ENCODE data around the gene UAP1L1.

UAP1L1 gene

GRCh38 chr9:137039611-137040366, 37.5 kb upstream of the UAP1L1 start:
- TF ChIP-seq CTCF (IDR thresholded peaks at IDR 0.05; ENCODE audit: low read depth, low read length) (no peak), MYC (IDR thresholded peaks at IDR 0.05; ENCODE audit: low read depth, low read length) (no peak), MAX (IDR thresholded peaks at IDR 0.05; ENCODE audit: low read depth, low read length) (no peak), POLR2A (IDR thresholded peaks at IDR 0.05; ENCODE audit: extremely low read depth, insufficient read length) (no peak)
- H3K4me3 ChIP-seq (ENCODE audit: low read depth, low read length), result no peak overlapping the region

GRCh38 chr9:137040568-137040967, 36.7 kb upstream of the UAP1L1 start:
- TF ChIP-seq MYC (IDR thresholded peaks at IDR 0.05; ENCODE audit: low read depth, low read length), result no peak
- TF ChIP-seq CTCF (IDR thresholded peaks at IDR 0.05; ENCODE audit: low read depth, low read length), result no peak
- no peak for TF ChIP-seq POLR2A (IDR thresholded peaks at IDR 0.05; ENCODE audit: extremely low read depth, insufficient read length)
- no peak for TF ChIP-seq MAX (IDR thresholded peaks at IDR 0.05; ENCODE audit: low read depth, low read length)
- no peak for DNase-seq (ENCODE audit: low read depth)
- no peak overlapping the region for H3K4me3 ChIP-seq (ENCODE audit: low read depth, low read length)

More at GRCh38 chr9:137039611-137040366, 37.5 kb upstream of the UAP1L1 start:
- DNase-seq (ENCODE audit: low read depth), result no peak

- no peak for TF ChIP-seq POLR2A (IDR thresholded peaks at IDR 0.05; ENCODE audit: extremely low read depth, insufficient read length)
- no peak for TF ChIP-seq CTCF (IDR thresholded peaks at IDR 0.05; ENCODE audit: low read depth, low read length)
- TF ChIP-seq MAX (IDR thresholded peaks at IDR 0.05; ENCODE audit: low read depth, low read length), result no peak
- no peak for TF ChIP-seq MYC (IDR thresholded peaks at IDR 0.05; ENCODE audit: low read depth, low read length)
- DNase-seq (ENCODE audit: low read depth), result no peak
- H3K4me3 ChIP-seq (ENCODE audit: low read depth, low read length), result no peak overlapping the region
Measured at GRCh38 chr9:137041124-137041523, 36.2 kb upstream of the UAP1L1 start.

- no peak overlapping the region for H3K4me3 ChIP-seq (ENCODE audit: low read depth, low read length)
- no peak for DNase-seq (ENCODE audit: low read depth)
- TF ChIP-seq MYC (IDR thresholded peaks at IDR 0.05; ENCODE audit: low read depth, low read length), result no peak
- TF ChIP-seq CTCF (IDR thresholded peaks at IDR 0.05; ENCODE audit: low read depth, low read length), result no peak
- no peak for TF ChIP-seq POLR2A (IDR thresholded peaks at IDR 0.05; ENCODE audit: extremely low read depth, insufficient read length)
- TF ChIP-seq MAX (IDR thresholded peaks at IDR 0.05; ENCODE audit: low read depth, low read length), result no peak
Measured at GRCh38 chr9:137042751-137043727, 34.3 kb upstream of the UAP1L1 start.

GRCh38 chr9:137044037-137044436, 33.3 kb upstream of the UAP1L1 start:
- DNase-seq (ENCODE audit: low read depth), result no peak
- H3K4me3 ChIP-seq (ENCODE audit: low read depth, low read length), result no peak overlapping the region
- TF ChIP-seq MYC (IDR thresholded peaks at IDR 0.05; ENCODE audit: low read depth, low read length) (no peak), MAX (IDR thresholded peaks at IDR 0.05; ENCODE audit: low read depth, low read length) (no peak), POLR2A (IDR thresholded peaks at IDR 0.05; ENCODE audit: extremely low read depth, insufficient read length) (no peak), CTCF (IDR thresholded peaks at IDR 0.05; ENCODE audit: low read depth, low read length) (no peak)

Data from NB4 (cell line).